GM12874 (cell line): Measurements from ENCODE around the gene AQP12B.

Experiments
- CTCF ChIP-seq: IDR thresholded peaks from 2 replicates; pipeline ENCODE4 v1.5.1; 2011; ENCODE audit warnings: low read depth, mild to moderate bottlenecking, control low read depth, low read length, moderate library complexity; ENCODE audit not compliant: insufficient read depth

The AQP12B gene

GRCh38 chr2:240635998-240636547, 46.6 kb downstream of the AQP12B start:
- TF ChIP-seq CTCF, result no peak

GRCh38 chr2:240635121-240635997, 47.3 kb downstream of the AQP12B start:
- no peak for TF ChIP-seq CTCF

DNA sequence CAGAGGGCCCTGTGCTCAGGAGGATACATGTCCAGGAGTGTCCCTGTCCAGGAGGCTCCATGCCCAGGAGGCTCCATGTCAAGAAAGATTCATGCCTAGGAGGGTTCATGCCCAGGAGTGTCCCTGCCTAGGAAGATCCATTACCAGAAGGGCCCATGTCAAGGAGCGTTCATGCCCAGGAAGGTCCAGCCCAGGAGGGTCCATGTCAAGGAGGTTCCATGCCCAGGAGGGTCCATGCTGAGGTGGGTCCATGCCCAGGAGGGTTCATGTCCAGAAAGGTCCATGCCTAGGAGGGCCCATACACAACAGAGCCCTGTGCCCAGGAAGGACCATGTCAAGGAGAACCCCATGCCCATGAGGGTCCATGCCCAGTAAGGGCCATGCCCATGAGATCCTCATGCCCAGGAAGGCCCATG, 50.4 kb downstream of the AQP12B start:
- TF ChIP-seq CTCF, result no peak

DNA sequence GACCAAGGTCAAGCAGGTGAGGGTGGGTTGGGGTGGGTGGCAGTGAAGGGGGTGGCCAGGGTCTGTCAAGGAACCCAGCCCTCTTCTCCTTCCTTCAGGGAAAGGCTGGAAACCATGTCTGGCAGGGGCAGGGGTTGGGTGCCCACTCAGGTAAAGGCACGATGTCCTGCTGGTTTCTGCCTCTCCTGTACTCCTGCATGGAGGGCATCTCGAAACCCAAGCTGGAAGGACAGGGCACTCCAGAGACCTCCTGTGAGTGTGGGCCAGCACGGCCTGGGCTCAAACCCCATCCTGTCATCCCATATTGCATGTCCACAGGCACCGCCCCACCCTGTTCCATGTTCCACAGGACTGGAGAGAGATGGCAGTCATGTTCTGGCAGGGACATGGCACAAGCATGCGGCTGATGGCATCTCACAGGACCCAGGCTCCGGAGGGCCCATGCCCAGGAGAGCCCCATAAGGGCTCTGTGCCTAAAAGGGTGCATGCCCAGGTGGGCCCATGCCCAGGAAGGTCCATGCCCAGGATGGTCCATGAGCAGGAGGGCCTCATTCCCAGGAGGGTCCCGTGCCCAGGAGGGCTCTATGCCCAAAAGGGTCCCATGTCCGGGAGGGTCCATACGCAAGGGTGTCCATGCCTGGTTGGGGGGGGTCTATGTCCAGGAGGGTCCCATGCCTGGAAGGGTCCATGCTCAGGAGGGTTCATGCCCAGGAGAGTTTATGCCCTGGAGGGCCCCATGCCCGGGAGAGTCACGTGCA, 51.0 kb downstream of the AQP12B start:
- no peak for TF ChIP-seq CTCF

DNA sequence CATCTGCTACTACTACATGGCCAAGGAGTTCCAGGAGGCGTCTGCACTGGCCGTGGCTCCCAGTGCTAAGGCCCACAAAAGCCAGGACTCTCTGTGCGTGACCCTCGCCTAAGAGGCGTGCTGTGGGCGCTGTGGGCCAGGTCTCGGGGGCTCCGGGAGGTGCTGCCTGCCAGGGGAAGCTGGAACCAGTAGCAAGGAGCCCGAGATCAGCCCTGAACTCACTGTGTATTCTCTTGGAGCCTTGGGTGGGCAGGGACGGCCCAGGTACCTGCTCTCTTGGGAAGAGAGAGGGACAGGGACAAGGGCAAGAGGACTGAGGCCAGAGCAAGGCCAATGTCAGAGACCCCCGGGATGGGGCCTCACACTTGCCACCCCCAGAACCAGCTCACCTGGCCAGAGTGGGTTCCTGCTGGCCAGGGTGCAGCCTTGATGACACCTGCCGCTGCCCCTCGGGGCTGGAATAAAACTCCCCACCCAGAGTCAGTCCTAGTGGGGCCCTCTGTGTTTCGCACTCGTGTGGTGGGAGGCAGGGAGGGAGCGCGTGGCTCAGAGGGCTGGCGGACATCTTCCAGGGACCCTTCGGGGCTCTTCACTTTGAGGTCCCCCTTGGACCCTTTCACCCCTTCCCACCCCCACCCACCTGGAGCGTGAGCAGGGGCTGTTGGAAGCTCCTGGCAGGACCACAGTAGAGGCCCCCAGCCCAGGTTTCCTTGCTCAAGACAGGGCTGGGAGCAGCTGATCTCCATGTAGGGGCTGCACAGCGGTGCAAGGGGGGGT, 51.7 kb downstream of the AQP12B start:
- no peak for TF ChIP-seq CTCF

DNA sequence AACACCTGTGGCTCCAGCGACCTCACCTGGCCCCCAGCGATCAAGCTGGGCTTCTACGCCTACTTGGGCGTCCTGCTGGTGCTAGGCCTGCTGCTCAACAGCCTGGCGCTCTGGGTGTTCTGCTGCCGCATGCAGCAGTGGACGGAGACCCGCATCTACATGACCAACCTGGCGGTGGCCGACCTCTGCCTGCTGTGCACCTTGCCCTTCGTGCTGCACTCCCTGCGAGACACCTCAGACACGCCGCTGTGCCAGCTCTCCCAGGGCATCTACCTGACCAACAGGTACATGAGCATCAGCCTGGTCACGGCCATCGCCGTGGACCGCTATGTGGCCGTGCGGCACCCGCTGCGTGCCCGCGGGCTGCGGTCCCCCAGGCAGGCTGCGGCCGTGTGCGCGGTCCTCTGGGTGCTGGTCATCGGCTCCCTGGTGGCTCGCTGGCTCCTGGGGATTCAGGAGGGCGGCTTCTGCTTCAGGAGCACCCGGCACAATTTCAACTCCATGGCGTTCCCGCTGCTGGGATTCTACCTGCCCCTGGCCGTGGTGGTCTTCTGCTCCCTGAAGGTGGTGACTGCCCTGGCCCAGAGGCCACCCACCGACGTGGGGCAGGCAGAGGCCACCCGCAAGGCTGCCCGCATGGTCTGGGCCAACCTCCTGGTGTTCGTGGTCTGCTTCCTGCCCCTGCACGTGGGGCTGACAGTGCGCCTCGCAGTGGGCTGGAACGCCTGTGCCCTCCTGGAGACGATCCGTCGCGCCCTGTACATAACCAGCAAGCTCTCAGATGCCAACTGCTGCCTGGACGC, 52.5 kb downstream of the AQP12B start:
- TF ChIP-seq CTCF, result no peak
